ENCODE results near the gene BCL7B.
"Not testable (repeated sequence)": the region's sequence is repeated elsewhere in the genome, so short reads cannot be mapped to it uniquely, and the experiment has no call there.

The BCL7B gene

DNA sequence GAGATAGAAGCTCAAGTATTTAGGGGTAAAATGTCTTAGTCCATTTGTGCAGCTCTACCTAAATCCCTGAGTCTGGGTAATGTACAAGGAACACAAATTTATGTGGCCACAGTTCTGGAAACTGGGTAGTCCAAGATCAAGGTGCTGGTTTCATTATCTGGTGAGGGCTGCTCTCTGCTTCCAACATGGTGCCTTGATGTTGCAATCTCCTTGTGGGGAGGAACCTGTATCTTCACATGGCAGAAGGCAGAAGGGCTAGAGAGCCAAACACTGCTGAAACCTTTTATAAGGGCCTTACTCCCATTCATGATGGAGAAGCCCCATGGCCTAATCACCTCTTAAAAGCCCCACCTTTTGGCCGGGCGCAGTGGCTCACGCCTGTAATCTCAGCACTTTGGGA lies 26.7 kb downstream of the BCL7B start:
- TF ChIP-seq, protein P1, sequence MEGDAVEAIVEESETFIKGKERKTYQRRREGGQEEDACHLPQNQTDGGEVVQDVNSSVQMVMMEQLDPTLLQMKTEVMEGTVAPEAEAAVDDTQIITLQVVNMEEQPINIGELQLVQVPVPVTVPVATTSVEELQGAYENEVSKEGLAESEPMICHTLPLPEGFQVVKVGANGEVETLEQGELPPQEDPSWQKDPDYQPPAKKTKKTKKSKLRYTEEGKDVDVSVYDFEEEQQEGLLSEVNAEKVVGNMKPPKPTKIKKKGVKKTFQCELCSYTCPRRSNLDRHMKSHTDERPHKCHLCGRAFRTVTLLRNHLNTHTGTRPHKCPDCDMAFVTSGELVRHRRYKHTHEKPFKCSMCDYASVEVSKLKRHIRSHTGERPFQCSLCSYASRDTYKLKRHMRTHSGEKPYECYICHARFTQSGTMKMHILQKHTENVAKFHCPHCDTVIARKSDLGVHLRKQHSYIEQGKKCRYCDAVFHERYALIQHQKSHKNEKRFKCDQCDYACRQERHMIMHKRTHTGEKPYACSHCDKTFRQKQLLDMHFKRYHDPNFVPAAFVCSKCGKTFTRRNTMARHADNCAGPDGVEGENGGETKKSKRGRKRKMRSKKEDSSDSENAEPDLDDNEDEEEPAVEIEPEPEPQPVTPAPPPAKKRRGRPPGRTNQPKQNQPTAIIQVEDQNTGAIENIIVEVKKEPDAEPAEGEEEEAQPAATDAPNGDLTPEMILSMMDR (IDR thresholded peaks at IDR 0.05; ENCODE audit: borderline replicate concordance, insufficient read depth, low read depth, low read length), result no peak
- no peak overlapping the region for H3K4me3 ChIP-seq (ENCODE audit: low read depth, low read length)

DNA sequence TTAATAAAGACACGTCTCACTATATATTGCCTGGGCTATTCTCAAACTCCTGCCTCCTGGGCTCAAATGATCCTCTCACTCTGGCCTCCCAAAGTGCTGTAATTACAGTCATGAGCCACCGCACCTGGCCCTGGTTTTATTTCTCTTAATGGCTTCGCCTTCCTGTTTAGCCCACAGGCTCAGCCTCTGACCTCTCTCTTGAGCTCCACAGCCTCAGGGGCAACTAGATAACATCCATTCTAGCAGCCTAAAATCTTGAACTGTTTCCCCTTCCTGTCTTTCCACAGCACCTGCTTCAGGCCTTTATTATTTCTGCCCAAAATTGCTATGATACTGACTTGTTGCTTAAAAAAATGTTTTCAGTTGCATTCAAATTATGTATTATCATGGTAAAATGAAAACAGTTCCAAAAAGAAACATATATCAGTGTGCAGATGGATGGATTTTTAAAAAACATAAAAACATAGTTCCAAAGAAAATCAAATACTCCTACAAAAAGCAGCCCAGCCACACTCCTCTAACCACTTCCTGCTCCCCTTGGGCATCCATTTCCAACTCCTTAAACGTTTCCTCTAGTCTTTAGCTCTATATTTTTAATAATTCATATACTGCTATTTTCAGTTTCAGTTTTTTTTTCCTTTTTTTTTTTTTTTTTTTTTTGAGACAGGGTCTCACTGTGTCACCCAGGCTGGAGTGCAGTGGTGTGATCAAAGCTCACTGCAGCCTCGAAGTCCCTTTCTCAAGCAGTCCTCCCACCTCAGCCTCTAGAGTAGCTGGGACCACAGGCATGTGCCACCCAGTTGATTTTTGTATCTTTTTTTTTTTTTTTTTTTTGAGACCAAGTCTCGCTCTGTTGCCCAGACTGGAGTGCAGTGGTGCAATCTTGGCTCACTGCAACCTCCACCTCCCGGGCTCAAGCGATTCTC lies 30.3 kb downstream of the BCL7B start:
- TF ChIP-seq, protein P1 (IDR thresholded peaks at IDR 0.05; ENCODE audit: borderline replicate concordance, insufficient read depth, low read depth, low read length), result no peak
- no peak overlapping the region for H3K4me3 ChIP-seq (ENCODE audit: low read depth, low read length)

DNA sequence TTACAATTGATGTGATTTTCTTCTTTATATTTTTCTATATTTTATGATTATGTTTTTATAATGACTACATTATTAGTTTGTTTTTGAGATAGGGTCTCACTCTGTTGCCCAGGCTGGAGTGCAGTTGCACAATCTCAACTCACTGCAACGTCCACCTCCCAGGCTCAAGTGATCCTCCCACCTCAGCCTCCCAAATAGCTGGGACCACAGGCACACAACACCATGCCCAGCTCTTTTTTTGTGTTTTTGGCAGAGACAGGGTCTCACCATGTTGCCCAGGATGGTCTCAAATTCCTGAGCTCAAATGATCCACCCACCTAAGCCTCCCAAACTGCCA lies 31.4 kb downstream of the BCL7B start:
- not testable (repeated sequence) for H3K4me3 ChIP-seq (ENCODE audit: low read depth, low read length)

DNA sequence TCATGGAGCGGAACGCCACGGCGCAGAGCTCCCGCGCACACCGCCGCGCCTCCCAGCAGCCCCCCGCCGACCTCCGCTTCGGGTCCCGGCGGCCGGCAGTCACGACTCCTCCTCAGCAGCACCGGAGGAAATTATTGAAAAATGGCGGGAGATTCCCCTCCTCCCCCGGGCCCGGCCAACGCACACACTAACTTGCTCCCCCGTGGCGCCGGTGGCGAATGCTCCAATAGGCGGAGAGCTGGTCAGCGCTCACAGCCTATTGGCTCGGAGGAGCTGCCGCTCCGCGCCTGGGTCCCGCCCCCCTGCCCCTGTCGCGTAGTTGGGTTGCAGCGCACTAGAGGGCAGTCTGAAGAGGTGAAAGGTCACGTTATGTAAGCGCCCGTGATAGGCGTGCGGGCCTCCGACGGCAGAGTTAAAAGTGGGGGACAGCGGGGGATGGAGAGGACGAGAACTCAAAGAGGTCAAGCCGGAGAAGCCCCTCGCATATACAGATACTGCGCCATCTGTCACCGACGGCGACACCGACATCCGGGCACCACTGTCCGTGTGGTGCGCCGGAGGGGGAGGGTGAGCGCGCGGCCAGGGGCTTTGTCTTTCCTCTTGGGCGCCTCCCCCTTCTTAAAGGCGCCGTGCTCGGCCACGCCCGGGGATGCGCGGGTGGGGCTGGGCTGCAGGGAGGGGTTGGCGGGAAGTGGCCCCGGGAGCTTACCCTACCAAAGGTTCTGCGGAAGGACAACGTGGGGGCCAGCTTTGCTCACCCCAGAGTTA lies 35.2 kb downstream of the BCL7B start, which contains the start of gene BAZ1B:
BAZ1B (minus strand) TSS at position 189 of the 768 bp plus-strand sequence. CDS start 360 bp downstream, outside the sequence.
- H3K4me3 ChIP-seq (ENCODE audit: low read depth, low read length), result peak within 1 kb of the TSS; percentile 78
- TF ChIP-seq, protein P1 (IDR thresholded peaks at IDR 0.05; ENCODE audit: borderline replicate concordance, insufficient read depth, low read depth, low read length), result no peak

DNA sequence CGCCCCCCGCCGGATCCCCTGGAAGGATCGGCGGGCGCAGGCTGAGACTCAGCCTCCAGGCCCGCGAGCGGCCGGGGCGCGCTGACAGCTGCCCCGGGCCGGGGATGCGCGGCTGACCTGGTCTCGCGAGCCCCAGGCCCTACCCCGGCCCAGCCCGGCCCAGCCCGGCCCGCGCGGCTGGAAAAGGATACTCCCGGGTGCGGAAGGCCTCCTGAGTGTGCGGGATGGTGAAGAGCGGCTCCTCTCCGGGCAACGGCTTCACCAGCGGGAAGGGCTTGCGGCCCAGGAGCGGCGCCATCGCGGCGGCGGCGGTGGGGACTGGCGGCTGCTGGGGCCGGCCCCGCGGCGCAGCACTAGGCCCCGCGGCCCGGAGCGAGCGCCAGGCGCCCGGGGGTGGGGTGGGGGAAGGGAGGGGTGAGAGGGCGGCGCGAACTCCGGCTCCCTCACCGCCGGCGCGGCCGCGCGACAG lies 35.8 kb downstream of the BCL7B start:
- TF ChIP-seq, protein P1 (IDR thresholded peaks at IDR 0.05; ENCODE audit: borderline replicate concordance, insufficient read depth, low read depth, low read length), result no peak
- peak overlapping the region; percentile 78 for H3K4me3 ChIP-seq (ENCODE audit: low read depth, low read length)

DNA sequence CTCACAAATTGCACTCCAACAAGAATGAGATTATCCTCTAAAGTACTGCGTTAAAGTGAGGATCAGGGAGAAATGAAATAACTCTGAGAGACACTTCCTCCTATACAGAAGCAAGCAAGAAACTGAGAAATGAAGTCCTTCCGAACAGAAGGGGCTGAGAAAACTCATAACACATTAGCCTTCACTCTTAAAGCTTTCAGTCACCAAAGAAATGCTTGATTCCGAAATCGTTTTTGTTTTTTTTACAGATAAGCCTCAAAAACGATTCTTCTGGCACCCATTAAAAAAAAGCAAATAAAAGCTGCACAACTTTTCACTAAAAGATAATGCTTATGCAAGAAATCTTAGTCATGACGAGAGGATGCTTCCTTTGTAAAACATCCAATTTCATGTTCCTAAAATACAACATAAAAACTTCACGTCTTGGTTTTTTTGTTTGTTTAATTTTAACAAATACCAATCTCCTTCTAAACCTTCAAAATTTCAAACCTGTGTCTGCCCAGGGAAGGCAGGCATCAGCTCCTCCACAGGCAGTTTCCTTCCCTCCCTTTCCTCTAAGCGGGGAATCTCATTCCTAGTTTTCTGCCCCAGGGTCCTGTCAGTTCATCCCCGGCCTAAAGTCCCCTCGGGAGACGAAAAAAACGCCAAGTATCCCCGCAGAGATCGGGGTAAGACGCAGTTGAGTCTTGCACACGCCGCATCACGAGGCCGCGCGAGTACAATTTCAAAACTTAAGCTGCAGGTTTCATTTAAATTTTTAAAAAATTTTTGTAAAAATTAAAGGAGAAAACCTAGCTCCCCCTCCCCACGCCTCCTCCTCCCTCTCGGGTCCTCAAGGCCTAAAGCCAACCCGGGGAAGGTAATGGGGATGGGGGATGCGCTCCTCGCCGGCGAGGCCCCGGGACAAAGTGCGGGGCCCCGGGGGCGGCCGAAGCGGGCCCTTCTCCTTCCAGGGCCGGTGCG lies 36.5 kb downstream of the BCL7B start:
- TF ChIP-seq, protein P1 (IDR thresholded peaks at IDR 0.05; ENCODE audit: borderline replicate concordance, insufficient read depth, low read depth, low read length), result no peak
- H3K4me3 ChIP-seq (ENCODE audit: low read depth, low read length), result peak overlapping the region; percentile 78

Measured in GM12875 (cell line).